ENCODE results near the gene PIK3R4.

The PIK3R4 gene

GRCh38 chr3:130658678-130659077, 88.0 kb downstream of the PIK3R4 start:
- DNase-seq (ENCODE audit: low read depth), result peak; percentile 33
- H3K4me3 ChIP-seq (ENCODE audit: control insufficient read depth, low read depth, low read length), result no peak overlapping the region
- no peak for TF ChIP-seq CTCF (IDR thresholded peaks at IDR 0.05; ENCODE audit: control insufficient read depth, insufficient read depth, low read depth, low read length, missing control alignments)

- TF ChIP-seq CTCF (IDR thresholded peaks at IDR 0.05; ENCODE audit: control insufficient read depth, insufficient read depth, low read depth, low read length, missing control alignments), result no peak
- no peak overlapping the region for H3K4me3 ChIP-seq (ENCODE audit: control insufficient read depth, low read depth, low read length)
- no peak for DNase-seq (ENCODE audit: low read depth)
Observed at GRCh38 chr3:130656627-130657026, 90.0 kb downstream of the PIK3R4 start.

DNA sequence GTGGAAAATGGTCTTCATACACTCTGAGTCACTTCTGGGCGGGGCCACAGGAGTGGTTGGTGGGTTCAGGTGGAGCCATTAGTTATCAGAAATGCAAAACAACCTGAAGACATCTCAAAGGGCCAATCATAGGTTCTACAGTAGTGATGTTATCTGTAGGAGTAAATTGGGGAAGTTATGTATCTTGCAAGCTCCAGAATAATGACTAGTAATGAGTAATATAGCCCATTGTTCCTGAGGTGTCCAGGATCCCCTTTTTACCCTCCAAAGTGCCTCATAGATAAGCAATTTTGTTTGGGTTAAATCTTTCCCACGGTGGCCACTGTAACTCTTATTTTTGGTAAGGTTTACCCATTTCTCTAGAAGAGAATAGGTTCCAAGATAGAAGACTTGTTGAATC, 91.7 kb downstream of the PIK3R4 start:
- no peak for TF ChIP-seq CTCF (IDR thresholded peaks at IDR 0.05; ENCODE audit: control insufficient read depth, insufficient read depth, low read depth, low read length, missing control alignments)
- no peak for DNase-seq (ENCODE audit: low read depth)
- no peak overlapping the region for H3K4me3 ChIP-seq (ENCODE audit: control insufficient read depth, low read depth, low read length)

GRCh38 chr3:130654091-130654490, 92.5 kb downstream of the PIK3R4 start:
- no peak for DNase-seq (ENCODE audit: low read depth)
- TF ChIP-seq CTCF (IDR thresholded peaks at IDR 0.05; ENCODE audit: control insufficient read depth, insufficient read depth, low read depth, low read length, missing control alignments), result no peak
- no peak overlapping the region for H3K4me3 ChIP-seq (ENCODE audit: control insufficient read depth, low read depth, low read length)

- no peak for TF ChIP-seq CTCF (IDR thresholded peaks at IDR 0.05; ENCODE audit: control insufficient read depth, insufficient read depth, low read depth, low read length, missing control alignments)
- H3K4me3 ChIP-seq (ENCODE audit: control insufficient read depth, low read depth, low read length), result no peak overlapping the region
- DNase-seq (ENCODE audit: low read depth), result no peak
Observed at GRCh38 chr3:130649061-130649654, 97.5 kb downstream of the PIK3R4 start.

DNA sequence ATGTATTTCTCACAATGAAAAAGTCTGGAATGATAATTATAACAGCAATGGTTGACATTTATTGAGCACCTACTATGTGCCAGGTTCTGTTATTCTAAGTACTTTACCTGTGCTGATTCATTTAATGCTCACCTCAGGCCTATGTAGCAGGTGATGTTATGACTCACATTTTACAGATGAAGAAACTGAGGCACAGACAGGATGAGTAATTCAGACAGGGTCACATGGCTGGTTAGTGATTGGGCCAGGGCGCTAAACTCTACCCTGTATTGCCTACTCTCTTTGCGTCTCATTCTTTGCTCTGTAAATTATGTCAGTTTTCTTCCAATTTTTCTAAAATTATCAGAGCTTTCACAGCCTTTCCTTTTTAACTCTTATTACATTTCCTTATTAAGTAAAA, 98.3 kb downstream of the PIK3R4 start:
- DNase-seq (ENCODE audit: low read depth), result no peak
- no peak overlapping the region for H3K4me3 ChIP-seq (ENCODE audit: control insufficient read depth, low read depth, low read length)
- TF ChIP-seq CTCF (IDR thresholded peaks at IDR 0.05; ENCODE audit: control insufficient read depth, insufficient read depth, low read depth, low read length, missing control alignments), result no peak

DNA sequence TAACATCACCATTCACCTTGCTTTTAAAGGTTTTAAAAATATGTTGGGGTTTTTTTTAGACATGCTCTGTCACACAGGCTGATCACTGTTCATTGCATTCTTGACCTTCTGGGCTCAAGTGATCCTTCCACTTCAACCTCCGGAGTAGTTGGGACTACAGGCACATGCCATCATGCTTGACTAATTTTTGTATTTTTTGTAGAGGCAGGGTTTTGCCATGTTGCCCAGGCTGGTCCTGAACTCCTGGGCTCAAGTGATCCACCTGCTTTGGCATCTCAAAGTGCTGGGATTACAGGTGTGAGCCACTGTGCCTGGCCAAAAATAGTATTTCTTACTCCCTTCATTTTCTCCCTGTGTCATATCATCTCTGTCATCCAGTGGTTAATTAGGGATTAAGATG, 101.4 kb downstream of the PIK3R4 start:
- no peak for DNase-seq (ENCODE audit: low read depth)
- no peak for TF ChIP-seq CTCF (IDR thresholded peaks at IDR 0.05; ENCODE audit: control insufficient read depth, insufficient read depth, low read depth, low read length, missing control alignments)
- H3K4me3 ChIP-seq (ENCODE audit: control insufficient read depth, low read depth, low read length), result no peak overlapping the region
